NB4 (cell line): ENCODE results near the gene ELMO3.

Experiments
- DNase-seq: peaks from one replicate; pipeline ENCODE4 v3.0.0; 2010; ENCODE audit warnings: low read depth
- H3K4me3 ChIP-seq: one replicate; pipeline ENCODE4 v1.5.1; 2011; ENCODE audit warnings: mild to moderate bottlenecking, low read depth, low read length, moderate library complexity
- CTCF ChIP-seq: IDR thresholded peaks from one replicate; pipeline ENCODE4 v1.5.1; 2012; ENCODE audit warnings: low read depth, low read length
- MAX ChIP-seq: IDR thresholded peaks from 2 replicates; pipeline ENCODE4 v1.6.1; 2011; ENCODE audit warnings: low read depth, low read length
- MYC ChIP-seq: IDR thresholded peaks from 2 replicates; pipeline ENCODE4 v1.6.1; 2011; ENCODE audit warnings: low read depth, low read length
- POLR2A ChIP-seq: IDR thresholded peaks from 2 replicates; pipeline ENCODE4 v1.6.1; 2011; ENCODE audit warnings: mild to moderate bottlenecking; ENCODE audit not compliant: insufficient read length; ENCODE audit errors: extremely low read depth

Gene ELMO3

GRCh38 chr16:67191995-67192681, 6.8 kb upstream of the ELMO3 start, which contains the start of gene E2F4:
TSS of gene E2F4 (plus strand) at chr16:67192155. CDS start at chr16:67192228, 73 bp downstream.
- H3K4me3 ChIP-seq = peak within 1 kb of the TSS; percentile 100
- TF ChIP-seq MYC (peak; percentile 44; the same call in 1 of the 2 replicates), MAX (peak; percentile 48), CTCF (no peak), POLR2A (peak; percentile 52)
- peak; percentile 97 for DNase-seq

- DNase-seq = peak; percentile 26
These were observed 6.1 kb upstream of the ELMO3 start for GRCh38 chr16:67192781-67193361.

GRCh38 chr16:67193536-67193935, 5.4 kb upstream of the ELMO3 start:
- DNase-seq = no peak
- TF ChIP-seq MYC (no peak), MAX (no peak), CTCF (no peak), POLR2A (no peak)
- peak overlapping the region; percentile 100 for H3K4me3 ChIP-seq

More at GRCh38 chr16:67192781-67193361, 6.1 kb upstream of the ELMO3 start:
- peak overlapping the region; percentile 100 for H3K4me3 ChIP-seq
- TF ChIP-seq MYC (no peak), CTCF (no peak), POLR2A (no peak), MAX (no peak)

GRCh38 chr16:67194260-67194659, 4.7 kb upstream of the ELMO3 start:
- TF ChIP-seq CTCF (no peak), MAX (no peak), MYC (no peak), POLR2A (no peak)
- H3K4me3 ChIP-seq = no peak overlapping the region
- DNase-seq = no peak

GRCh38 chr16:67195676-67196075, 3.3 kb upstream of the ELMO3 start:
- TF ChIP-seq MAX (no peak), POLR2A (no peak), MYC (no peak), CTCF (no peak)
- no peak overlapping the region for H3K4me3 ChIP-seq

More at GRCh38 chr16:67195676-67196075, 3.3 kb upstream of the ELMO3 start:
- DNase-seq = no peak
